Activated CD4-positive, CD25-positive, alpha-beta regulatory T cell treated with anti-CD3 and anti-CD28 coated beads, Interleukin-2, amount 50 U/mL, for 16 hours (primary cell): ENCODE measurements around the gene CS.

Experiments used
- DNase-seq: peaks from one replicate; pipeline ENCODE4 v3.0.0-alpha.2; 2020; ENCODE audit warnings: low read depth, low spot score

The CS gene

GRCh38 chr12:56248711-56249110 is 51.4 kb downstream of the CS start:
- no peak for DNase-seq

- no peak for DNase-seq
Measured at GRCh38 chr12:56247923-56248322, 52.2 kb downstream of the CS start.

- DNase-seq, result no peak
Measured at GRCh38 chr12:56244494-56244893, 55.6 kb downstream of the CS start.

- no peak for DNase-seq
Measured at GRCh38 chr12:56243731-56244181, 56.4 kb downstream of the CS start.

GRCh38 chr12:56242986-56243385 is 57.1 kb downstream of the CS start:
- DNase-seq, result no peak

- no peak for DNase-seq
Measured at GRCh38 chr12:56241424-56242303, 58.5 kb downstream of the CS start.

GRCh38 chr12:56237552-56237951 is 62.6 kb downstream of the CS start:
- no peak for DNase-seq

GRCh38 chr12:56236985-56237384 is 63.1 kb downstream of the CS start:
- no peak for DNase-seq

- DNase-seq, result no peak
Measured at GRCh38 chr12:56236091-56236490, 64.0 kb downstream of the CS start.

- DNase-seq, result no peak
Measured at GRCh38 chr12:56234746-56235436, 65.2 kb downstream of the CS start.

GRCh38 chr12:56231184-56231582 is 68.9 kb downstream of the CS start:
- no peak for DNase-seq

- no peak for DNase-seq
Measured at GRCh38 chr12:56230432-56231183, 69.5 kb downstream of the CS start.

GRCh38 chr12:56229916-56230431 is 70.2 kb downstream of the CS start, which contains the start of gene SLC39A5:
Gene SLC39A5 (plus strand): TSS chr12:56230051. CDS start chr12:56231275, 1,224 bp downstream.
- no peak for DNase-seq

GRCh38 chr12:56229082-56229481 is 71.0 kb downstream of the CS start:
- DNase-seq, result no peak

GRCh38 chr12:56224954-56225353 is 75.2 kb downstream of the CS start:
- no peak for DNase-seq

- DNase-seq, result peak; percentile 79
Measured at GRCh38 chr12:56224102-56224701, 75.9 kb downstream of the CS start, which contains the start of gene NABP2. Gene NABP2 (plus strand): TSS chr12:56224342. CDS start chr12:56224857, 515 bp downstream.

GRCh38 chr12:56223571-56224101 is 76.5 kb downstream of the CS start:
- no peak for DNase-seq

GRCh38 chr12:56222531-56222895 is 77.6 kb downstream of the CS start:
- no peak for DNase-seq

- peak; percentile 81 for DNase-seq
Measured at GRCh38 chr12:56221757-56222530, 78.2 kb downstream of the CS start, which contains the start of gene RNF41. Gene RNF41 (minus strand): TSS chr12:56221922. CDS start chr12:56214047, 7,875 bp downstream.
